ENCODE results near the gene UBE2Z.

The UBE2Z gene

GRCh38 chr17:48894886-48895285, 13.3 kb upstream of the UBE2Z start:
- DNase-seq (ENCODE audit: low read depth): no peak
- no peak for TF ChIP-seq CTCF (IDR thresholded peaks at IDR 0.05; ENCODE audit: low read depth, low read length)
- no peak for TF ChIP-seq POLR2A (IDR thresholded peaks at IDR 0.05; ENCODE audit: extremely low read depth, insufficient read length)
- TF ChIP-seq MYC (IDR thresholded peaks at IDR 0.05; ENCODE audit: low read depth, low read length): no peak
- no peak for TF ChIP-seq MAX (IDR thresholded peaks at IDR 0.05; ENCODE audit: low read depth, low read length)
- no peak overlapping the region for H3K4me3 ChIP-seq (ENCODE audit: low read depth, low read length)

GRCh38 chr17:48901241-48901640, 7.0 kb upstream of the UBE2Z start:
- TF ChIP-seq POLR2A (IDR thresholded peaks at IDR 0.05; ENCODE audit: extremely low read depth, insufficient read length) (no peak), MYC (IDR thresholded peaks at IDR 0.05; ENCODE audit: low read depth, low read length) (no peak), CTCF (IDR thresholded peaks at IDR 0.05; ENCODE audit: low read depth, low read length) (no peak)
- DNase-seq (ENCODE audit: low read depth): no peak
- H3K4me3 ChIP-seq (ENCODE audit: low read depth, low read length): no peak overlapping the region

- no peak overlapping the region for H3K4me3 ChIP-seq (ENCODE audit: low read depth, low read length)
- no peak for DNase-seq (ENCODE audit: low read depth)
- TF ChIP-seq POLR2A (IDR thresholded peaks at IDR 0.05; ENCODE audit: extremely low read depth, insufficient read length) (no peak), MYC (IDR thresholded peaks at IDR 0.05; ENCODE audit: low read depth, low read length) (no peak), CTCF (IDR thresholded peaks at IDR 0.05; ENCODE audit: low read depth, low read length) (no peak), MAX (IDR thresholded peaks at IDR 0.05; ENCODE audit: low read depth, low read length) (no peak)
Measured at GRCh38 chr17:48903401-48903800, 4.8 kb upstream of the UBE2Z start.

GRCh38 chr17:48904428-48904827, 3.8 kb upstream of the UBE2Z start:
- no peak overlapping the region for H3K4me3 ChIP-seq (ENCODE audit: low read depth, low read length)
- no peak for DNase-seq (ENCODE audit: low read depth)
- TF ChIP-seq POLR2A (IDR thresholded peaks at IDR 0.05; ENCODE audit: extremely low read depth, insufficient read length) (no peak), MAX (IDR thresholded peaks at IDR 0.05; ENCODE audit: low read depth, low read length) (no peak)

GRCh38 chr17:48905987-48906515, 2.2 kb upstream of the UBE2Z start:
- no peak overlapping the region for H3K4me3 ChIP-seq (ENCODE audit: low read depth, low read length)
- DNase-seq (ENCODE audit: low read depth): no peak
- TF ChIP-seq MAX (IDR thresholded peaks at IDR 0.05; ENCODE audit: low read depth, low read length) (no peak), CTCF (IDR thresholded peaks at IDR 0.05; ENCODE audit: low read depth, low read length) (no peak), POLR2A (IDR thresholded peaks at IDR 0.05; ENCODE audit: extremely low read depth, insufficient read length) (no peak), MYC (IDR thresholded peaks at IDR 0.05; ENCODE audit: low read depth, low read length) (no peak)

GRCh38 chr17:48907713-48908046, 527 bp upstream of the UBE2Z start:
- TF ChIP-seq MYC (IDR thresholded peaks at IDR 0.05; ENCODE audit: low read depth, low read length) (no peak), POLR2A (IDR thresholded peaks at IDR 0.05; ENCODE audit: extremely low read depth, insufficient read length) (no peak), MAX (IDR thresholded peaks at IDR 0.05; ENCODE audit: low read depth, low read length) (no peak), CTCF (IDR thresholded peaks at IDR 0.05; ENCODE audit: low read depth, low read length) (no peak)
- peak overlapping the region; percentile 91 for H3K4me3 ChIP-seq (ENCODE audit: low read depth, low read length)
- no peak for DNase-seq (ENCODE audit: low read depth)
